Measurements from ENCODE around the gene SZRD1.
"Not testable (repeated sequence)": the region's sequence is repeated elsewhere in the genome, so short reads cannot be mapped to it uniquely, and the experiment has no call there.

GRCh38 chr1:16365146-16365498 is 1.9 kb upstream of the SZRD1 start:
- not testable (repeated sequence) for TF ChIP-seq NFE2L1 (CRISPR knock-in tag; IDR thresholded peaks at IDR 0.05); STAT6 (CRISPR knock-in tag; conservative IDR thresholded peaks at IDR 0.05; ENCODE audit: low read depth); CREB1 (CRISPR knock-in tag; IDR thresholded peaks at IDR 0.05); GTF2I (CRISPR knock-in tag; conservative IDR thresholded peaks at IDR 0.05); FOXJ3 (CRISPR knock-in tag; IDR thresholded peaks at IDR 0.05; ENCODE audit: borderline replicate concordance); FOXP1 (CRISPR knock-in tag; IDR thresholded peaks at IDR 0.05; ENCODE audit: borderline replicate concordance)

Measured in WTC11 (cell line).